Mesothelial cell of epicardium (in vitro differentiated cells): ENCODE results near the gene LMBR1. TPM values are rescaled to one million over a fixed set of nuclear protein-coding genes. Genes with fewer than 3 reads are reported as not detected.

Experiments used
- DNase-seq, 2 experiments: peaks; one replicate each; pipeline ENCODE4 v3.0.0; 2021; ENCODE audit warnings: low spot score in 2 of 2; ENCODE audit not compliant: unreplicated experiment in 2 of 2
- H3K27ac Mint-ChIP-seq: 2 replicates; pipeline ENCODE4 v1.8.0; 2021; ENCODE audit warnings: mixed read lengths
- H3K27me3 Mint-ChIP-seq: 2 replicates; pipeline ENCODE4 v1.8.0; 2021; ENCODE audit warnings: low read depth, mixed read lengths
- H3K36me3 Mint-ChIP-seq: 2 replicates; pipeline ENCODE4 v1.8.0; 2021; ENCODE audit warnings: mixed read lengths
- H3K4me1 Mint-ChIP-seq: 2 replicates; pipeline ENCODE4 v1.8.0; 2021; ENCODE audit warnings: mixed read lengths
- H3K4me3 Mint-ChIP-seq: 2 replicates; pipeline ENCODE4 v1.8.0; 2021; ENCODE audit warnings: mild to moderate bottlenecking, moderate library complexity, mixed read lengths
- H3K9me3 Mint-ChIP-seq: 2 replicates; pipeline ENCODE4 v1.8.0; 2021; ENCODE audit warnings: mixed read lengths
- total RNA-seq: library from RNA; stranded (reverse); gene quantifications from 3 replicates; pipeline ENCODE4 v1.2.1, GENCODE V29; 2021
- TF ChIP-seq, protein P1 (sequence below): fragments of 200-600 bp; sonication (generic); IDR thresholded peaks from one replicate; pipeline ENCODE4 v1.5.0; 2021; ENCODE audit warnings: antibody characterized with exemption; ENCODE audit not compliant: unreplicated experiment

LMBR1 gene
- total RNA-seq, 1 donor from 2014 or later, result 69.3 TPM

DNA sequence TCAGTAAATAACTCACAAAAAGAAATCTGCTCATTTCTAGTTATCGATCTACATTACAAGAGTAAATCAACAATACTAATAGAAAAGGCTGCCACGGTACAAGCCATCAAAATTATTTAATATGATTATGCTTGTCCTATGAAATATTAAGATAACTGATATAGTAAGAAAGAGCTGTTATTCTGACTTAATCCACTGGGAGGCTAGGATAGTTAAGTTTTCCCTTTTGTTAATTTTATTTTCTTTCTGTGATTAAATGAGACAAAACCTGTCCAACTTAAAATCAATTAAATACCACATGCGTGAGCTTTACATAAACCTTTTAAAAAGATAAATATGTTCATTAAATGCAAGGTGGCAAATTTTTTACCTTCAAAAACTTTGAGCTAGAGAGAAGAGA is 114.8 kb downstream of the LMBR1 start:
- H3K4me3 Mint-ChIP-seq, result no peak overlapping the region
- peaks cover 15% of the 10 kb centered on the region for H3K36me3 Mint-ChIP-seq
- no peak for DNase-seq
- H3K4me1 Mint-ChIP-seq, result peaks cover 10% of the 10 kb centered on the region
- TF ChIP-seq, protein P1, sequence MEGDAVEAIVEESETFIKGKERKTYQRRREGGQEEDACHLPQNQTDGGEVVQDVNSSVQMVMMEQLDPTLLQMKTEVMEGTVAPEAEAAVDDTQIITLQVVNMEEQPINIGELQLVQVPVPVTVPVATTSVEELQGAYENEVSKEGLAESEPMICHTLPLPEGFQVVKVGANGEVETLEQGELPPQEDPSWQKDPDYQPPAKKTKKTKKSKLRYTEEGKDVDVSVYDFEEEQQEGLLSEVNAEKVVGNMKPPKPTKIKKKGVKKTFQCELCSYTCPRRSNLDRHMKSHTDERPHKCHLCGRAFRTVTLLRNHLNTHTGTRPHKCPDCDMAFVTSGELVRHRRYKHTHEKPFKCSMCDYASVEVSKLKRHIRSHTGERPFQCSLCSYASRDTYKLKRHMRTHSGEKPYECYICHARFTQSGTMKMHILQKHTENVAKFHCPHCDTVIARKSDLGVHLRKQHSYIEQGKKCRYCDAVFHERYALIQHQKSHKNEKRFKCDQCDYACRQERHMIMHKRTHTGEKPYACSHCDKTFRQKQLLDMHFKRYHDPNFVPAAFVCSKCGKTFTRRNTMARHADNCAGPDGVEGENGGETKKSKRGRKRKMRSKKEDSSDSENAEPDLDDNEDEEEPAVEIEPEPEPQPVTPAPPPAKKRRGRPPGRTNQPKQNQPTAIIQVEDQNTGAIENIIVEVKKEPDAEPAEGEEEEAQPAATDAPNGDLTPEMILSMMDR, result no peak
- no peaks in the 10 kb centered on the region for H3K27me3 Mint-ChIP-seq
- H3K9me3 Mint-ChIP-seq, result peaks cover 7% of the 10 kb centered on the region
- H3K27ac Mint-ChIP-seq, result no peak overlapping the region

DNA sequence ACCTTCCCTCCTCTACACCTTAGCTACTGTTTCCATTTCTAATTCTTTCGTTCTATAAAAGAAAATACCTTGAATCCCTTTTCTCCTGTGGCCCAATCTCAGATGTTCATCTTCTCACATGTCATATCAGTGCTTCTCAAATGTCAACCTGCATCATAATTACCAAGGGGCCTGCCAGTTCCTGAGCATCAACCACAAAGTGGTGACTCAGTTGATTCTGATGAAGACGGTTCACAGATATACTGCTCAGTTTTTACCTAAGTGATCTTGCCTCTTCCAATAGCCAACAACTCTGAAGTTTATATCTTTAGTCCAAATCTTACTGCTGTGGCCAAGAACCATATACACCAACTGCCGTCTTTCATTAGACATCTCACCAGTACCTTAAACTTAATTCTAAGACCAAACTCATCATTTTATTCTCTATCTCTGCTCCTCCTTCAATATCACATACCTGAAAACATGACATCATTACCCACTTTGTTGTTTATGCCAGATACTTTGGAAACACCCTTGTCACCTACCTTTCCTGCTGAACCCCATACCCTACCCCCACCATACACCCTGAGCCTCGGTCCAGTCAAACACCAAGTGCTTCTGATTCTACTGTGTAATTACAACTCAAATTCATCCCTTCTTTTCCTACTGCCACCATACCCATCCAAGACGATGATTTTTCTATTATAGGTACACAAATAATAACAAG is 115.5 kb downstream of the LMBR1 start:
- H3K27me3 Mint-ChIP-seq, result no peaks in the 10 kb centered on the region
- H3K4me1 Mint-ChIP-seq, result peaks cover 10% of the 10 kb centered on the region
- TF ChIP-seq, protein P1, result no peak
- no peak for DNase-seq
- no peak overlapping the region for H3K27ac Mint-ChIP-seq
- peaks cover 14% of the 10 kb centered on the region for H3K36me3 Mint-ChIP-seq
- peaks cover 9% of the 10 kb centered on the region for H3K9me3 Mint-ChIP-seq
- H3K4me3 Mint-ChIP-seq, result no peak overlapping the region

DNA sequence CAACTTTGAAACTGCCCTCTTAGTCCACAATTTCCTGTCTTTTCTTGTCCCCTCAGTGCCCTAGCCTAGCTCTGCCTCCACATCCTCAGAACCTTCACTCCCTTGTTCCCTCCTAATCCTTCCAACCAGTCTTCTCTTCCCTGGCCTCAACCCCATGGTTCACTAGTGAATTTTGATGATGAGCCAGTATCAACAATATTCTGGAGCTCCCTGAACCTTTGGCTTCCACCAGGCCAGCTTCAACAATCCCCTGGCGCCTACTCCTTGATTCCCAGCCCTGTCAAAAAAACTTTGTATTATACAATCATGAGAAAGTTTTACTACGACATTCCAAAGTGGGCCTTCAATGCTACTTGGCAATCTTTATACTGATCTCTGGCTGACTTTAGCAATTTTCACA is 116.5 kb downstream of the LMBR1 start:
- no peak for DNase-seq
- peaks cover 9% of the 10 kb centered on the region for H3K9me3 Mint-ChIP-seq
- no peak overlapping the region for H3K27ac Mint-ChIP-seq
- H3K4me1 Mint-ChIP-seq, result peaks cover 10% of the 10 kb centered on the region
- H3K4me3 Mint-ChIP-seq, result no peak overlapping the region
- H3K36me3 Mint-ChIP-seq, result peaks cover 14% of the 10 kb centered on the region
- H3K27me3 Mint-ChIP-seq, result no peaks in the 10 kb centered on the region
- TF ChIP-seq, protein P1, result no peak

DNA sequence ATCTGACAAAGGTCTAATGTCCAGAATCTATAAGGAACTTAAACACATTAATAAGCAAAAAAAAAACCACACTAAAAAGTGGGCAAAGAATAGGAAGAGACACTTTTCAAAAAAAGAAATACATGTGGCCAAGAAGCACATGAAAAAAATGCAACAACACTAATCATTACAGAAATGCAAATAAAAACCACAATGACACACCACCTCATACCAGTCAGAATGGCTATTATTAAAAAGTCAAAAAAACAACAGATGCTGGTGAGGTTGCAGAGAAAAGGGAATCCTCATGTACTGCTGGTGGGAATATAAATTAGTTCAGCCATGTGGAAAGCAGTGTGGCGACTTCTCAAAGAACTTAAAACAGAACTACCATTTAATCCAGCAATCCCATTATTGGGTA is 119.0 kb downstream of the LMBR1 start:
- Mint-ChIP-seq H3K36me3 (peaks cover 14% of the 10 kb centered on the region), H3K27ac (no peak overlapping the region)
- DNase-seq, result no peak

DNA sequence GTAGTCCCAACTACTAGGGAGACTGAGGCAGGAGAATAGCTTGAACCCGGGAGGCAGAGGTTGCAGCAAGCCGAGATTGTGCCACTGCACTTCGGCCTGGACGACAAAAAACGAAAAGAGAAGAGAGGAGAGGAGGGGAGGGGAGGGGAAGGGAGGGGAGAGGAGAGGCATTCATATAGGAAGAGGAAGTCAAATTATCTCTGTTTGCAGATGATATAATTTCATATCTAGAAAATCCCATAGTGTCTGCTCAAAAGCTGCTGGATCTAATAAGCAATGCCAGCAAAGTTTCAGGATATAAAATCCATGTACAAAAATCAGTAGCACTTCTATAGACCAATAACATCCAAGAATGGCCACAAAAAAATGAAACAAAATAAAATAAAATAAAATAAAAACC is 120.3 kb downstream of the LMBR1 start:
- peaks cover 6% of the 10 kb centered on the region for H3K4me1 Mint-ChIP-seq
- H3K27ac Mint-ChIP-seq, result no peak overlapping the region
- peaks cover 14% of the 10 kb centered on the region for H3K36me3 Mint-ChIP-seq
- no peak overlapping the region for H3K4me3 Mint-ChIP-seq
- peaks cover 9% of the 10 kb centered on the region for H3K9me3 Mint-ChIP-seq
- TF ChIP-seq, protein P1, result no peak
- H3K27me3 Mint-ChIP-seq, result no peaks in the 10 kb centered on the region
- DNase-seq, result no peak

More for the DNA sequence above, 119.0 kb downstream of the LMBR1 start:
- Mint-ChIP-seq H3K4me1 (peaks cover 13% of the 10 kb centered on the region), H3K4me3 (no peak overlapping the region), H3K9me3 (peaks cover 9% of the 10 kb centered on the region), H3K27me3 (no peaks in the 10 kb centered on the region)
- TF ChIP-seq, protein P1, result no peak
